Mammary epithelial cell (primary cell): ENCODE data around the gene EXD3.

Experiments used
- CTCF ChIP-seq, 2 donors: IDR thresholded peaks in 1 of 2; conservative IDR thresholded peaks in 1 of 2; 2 replicates each; pipeline ENCODE4 v1.5.1; 2011 to 2012; ENCODE audit warnings: inconsistent platforms in 2 of 2, low read length in 2 of 2, mild to moderate bottlenecking in 2 of 2, control low read depth in 1 of 2, low read depth in 1 of 2; ENCODE audit not compliant: insufficient read depth in 1 of 2; ENCODE audit errors: extremely low read depth in 1 of 2
- EZH2 ChIP-seq: IDR thresholded peaks from 2 replicates; pipeline ENCODE4 v1.6.1; 2012; ENCODE audit warnings: low read length, inconsistent platforms, borderline replicate concordance

- TF ChIP-seq EZH2 (no peak), CTCF (conservative IDR thresholded peaks at IDR 0.05 in 1 of 2, IDR thresholded peaks at IDR 0.05 in 1 of 2; ENCODE audit: extremely low read depth in 1 of 2, insufficient read depth in 1 of 2, low read depth in 1 of 2, low read length in 2 of 2) (no peak)
These were observed 19.7 kb downstream of the EXD3 start for GRCh38 chr9:137403269-137403668.
